ENCODE results near the gene ERC2. TPM values are rescaled to one million over a fixed set of nuclear protein-coding genes. Genes with fewer than 3 reads are reported as not detected.
"Not testable (repeated sequence)": the region's sequence is repeated elsewhere in the genome, so short reads cannot be mapped to it uniquely, and the experiment has no call there.

Gene ERC2
- not detected for total RNA-seq
- total RNA-seq (2013): 0.11 TPM

DNA sequence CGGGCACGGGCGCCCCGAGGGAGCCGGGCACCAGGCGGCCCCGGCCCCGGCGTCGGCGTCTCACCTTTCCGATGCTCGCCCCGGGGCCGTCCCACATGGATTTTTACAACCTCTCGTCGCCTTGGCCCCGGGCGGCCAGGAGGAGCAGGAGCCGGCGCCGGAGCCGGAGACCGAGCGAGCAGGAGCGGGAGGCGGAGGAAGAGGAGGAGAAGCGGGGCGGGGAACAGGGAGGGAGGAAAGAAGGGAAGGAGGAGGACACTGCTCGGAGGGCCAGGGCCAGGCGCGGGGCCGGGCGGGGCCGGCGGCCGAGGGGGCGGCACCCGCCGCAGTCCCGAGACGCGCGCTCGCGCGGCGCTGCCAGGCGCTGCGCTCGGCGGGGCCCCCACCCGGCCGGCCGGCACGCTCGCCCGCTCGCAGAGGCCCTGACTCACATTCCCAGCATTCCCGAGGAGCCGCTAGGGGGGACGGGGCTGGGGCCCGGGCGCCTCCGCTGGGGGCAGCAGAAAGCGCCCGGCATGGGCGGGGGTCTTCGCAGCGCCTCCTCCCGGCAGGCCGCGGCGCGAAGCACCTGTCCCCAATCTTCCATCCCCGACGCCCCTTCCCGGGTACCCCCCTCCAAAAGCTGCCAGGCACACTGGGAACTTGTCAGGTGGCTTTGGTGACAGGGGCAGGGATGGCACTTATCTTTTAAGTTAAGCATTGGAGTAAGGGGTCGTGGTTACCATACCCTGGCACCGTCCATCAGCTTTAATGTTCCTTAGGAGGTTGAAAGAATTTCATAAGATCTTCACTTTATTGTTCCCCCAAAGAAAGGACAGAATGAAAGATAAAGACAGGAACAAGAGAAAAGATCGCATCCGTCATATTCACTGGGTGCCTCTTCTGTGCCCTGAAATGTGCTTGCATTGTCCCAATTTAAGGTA, at the start of gene ERC2:
Gene ERC2 (minus strand): TSS at position 284 of the 923 bp plus-strand sequence.
- Mint-ChIP-seq H3K27me3 (ENCODE audit: low read depth in 2 of 2) (peaks cover 44 to 67% of the 10 kb centered on the region in 2 donors), H3K9me3 (no peaks in the 10 kb centered on the region), H3K4me1 (no peaks in the 10 kb centered on the region), H3K4me3 (no peak within 1 kb of the TSS), H3K36me3 (peaks cover 7% of the 10 kb centered on the region), H3K27ac (no peak within 1 kb of the TSS)
- H3K27ac ChIP-seq (ENCODE audit: low read length): no peak within 1 kb of the TSS
- TF ChIP-seq, protein P1, sequence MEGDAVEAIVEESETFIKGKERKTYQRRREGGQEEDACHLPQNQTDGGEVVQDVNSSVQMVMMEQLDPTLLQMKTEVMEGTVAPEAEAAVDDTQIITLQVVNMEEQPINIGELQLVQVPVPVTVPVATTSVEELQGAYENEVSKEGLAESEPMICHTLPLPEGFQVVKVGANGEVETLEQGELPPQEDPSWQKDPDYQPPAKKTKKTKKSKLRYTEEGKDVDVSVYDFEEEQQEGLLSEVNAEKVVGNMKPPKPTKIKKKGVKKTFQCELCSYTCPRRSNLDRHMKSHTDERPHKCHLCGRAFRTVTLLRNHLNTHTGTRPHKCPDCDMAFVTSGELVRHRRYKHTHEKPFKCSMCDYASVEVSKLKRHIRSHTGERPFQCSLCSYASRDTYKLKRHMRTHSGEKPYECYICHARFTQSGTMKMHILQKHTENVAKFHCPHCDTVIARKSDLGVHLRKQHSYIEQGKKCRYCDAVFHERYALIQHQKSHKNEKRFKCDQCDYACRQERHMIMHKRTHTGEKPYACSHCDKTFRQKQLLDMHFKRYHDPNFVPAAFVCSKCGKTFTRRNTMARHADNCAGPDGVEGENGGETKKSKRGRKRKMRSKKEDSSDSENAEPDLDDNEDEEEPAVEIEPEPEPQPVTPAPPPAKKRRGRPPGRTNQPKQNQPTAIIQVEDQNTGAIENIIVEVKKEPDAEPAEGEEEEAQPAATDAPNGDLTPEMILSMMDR (IDR thresholded peaks at IDR 0.05): no peak
- H3K4me3 ChIP-seq (ENCODE audit: low read length): no peak within 1 kb of the TSS
- WGBS (ENCODE audit: insufficient coverage): 6% methylated on average over 82 of the region's 82 CpGs
- peaks cover 3% of the 10 kb centered on the region for H3K4me1 ChIP-seq (ENCODE audit: control insufficient read depth, insufficient read depth, low read length)
- ATAC-seq (no peak), DNase-seq (no peak)
- H3K36me3 ChIP-seq (ENCODE audit: control insufficient read depth, insufficient read depth, low read length): no peaks in the 10 kb centered on the region
- intact Hi-C loops (cut with micrococcal nuclease): no loop called here
- peaks cover 20% of the 10 kb centered on the region for H3K27me3 ChIP-seq (ENCODE audit: control insufficient read depth, insufficient read depth, low read length)
- no peaks in the 10 kb centered on the region for H3K9me3 ChIP-seq (ENCODE audit: control insufficient read depth, insufficient read depth, low read length)

DNA sequence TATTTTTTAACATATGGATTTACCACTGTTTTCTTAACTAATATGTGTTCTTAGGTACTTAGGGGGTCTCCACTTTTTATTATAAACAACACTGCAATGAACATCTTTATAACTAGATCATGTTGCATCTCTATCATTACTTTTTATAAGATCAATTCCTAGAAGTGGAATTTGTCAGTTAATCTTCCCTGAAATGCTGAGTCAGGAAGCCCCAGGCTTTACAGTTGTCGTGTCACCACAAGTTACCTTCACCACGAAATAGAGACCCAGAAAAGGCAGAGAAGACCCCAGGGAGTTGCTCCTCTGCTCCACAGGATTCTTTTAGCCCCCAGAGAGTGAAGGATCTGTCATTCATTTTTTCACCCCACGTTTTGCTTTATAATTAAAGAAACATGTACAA, 34.5 kb upstream of the ERC2 start:
- Histone ChIP-seq H3K27ac (ENCODE audit: low read length) (no peak overlapping the region), H3K27me3 (ENCODE audit: control insufficient read depth, insufficient read depth, low read length) (no peaks in the 10 kb centered on the region), H3K9me3 (ENCODE audit: control insufficient read depth, insufficient read depth, low read length) (no peaks in the 10 kb centered on the region), H3K4me1 (ENCODE audit: control insufficient read depth, insufficient read depth, low read length) (no peaks in the 10 kb centered on the region), H3K36me3 (ENCODE audit: control insufficient read depth, insufficient read depth, low read length) (no peaks in the 10 kb centered on the region), H3K4me3 (ENCODE audit: low read length) (no peak overlapping the region)
- Mint-ChIP-seq H3K36me3 (no peaks in the 10 kb centered on the region), H3K4me3 (no peak overlapping the region), H3K27ac (no peak overlapping the region), H3K4me1 (no peaks in the 10 kb centered on the region), H3K27me3 (ENCODE audit: low read depth in 2 of 2) (peaks cover 13 to 30% of the 10 kb centered on the region in 2 donors), H3K9me3 (no peaks in the 10 kb centered on the region)
- TF ChIP-seq, protein P1 (IDR thresholded peaks at IDR 0.05): no peak
- whole genome bisulfite sequencing (ENCODE audit: insufficient coverage): 51% methylated on average over 2 of the region's 3 CpGs
- intact Hi-C loops (cut with micrococcal nuclease): no loop called here
- ATAC-seq (no peak), DNase-seq (no peak)

GRCh38 chr3:56496376-56496775, 28.1 kb upstream of the ERC2 start:
- H3K9me3 ChIP-seq (ENCODE audit: control insufficient read depth, insufficient read depth, low read length); intact Hi-C loops (cut with micrococcal nuclease); ATAC-seq; H3K4me1 ChIP-seq (ENCODE audit: control insufficient read depth, insufficient read depth, low read length); H3K9me3 Mint-ChIP-seq; H3K36me3 ChIP-seq (ENCODE audit: control insufficient read depth, insufficient read depth, low read length); H3K36me3 Mint-ChIP-seq; DNase-seq; H3K27ac ChIP-seq (ENCODE audit: low read length); H3K27me3 ChIP-seq (ENCODE audit: control insufficient read depth, insufficient read depth, low read length); H3K4me3 ChIP-seq (ENCODE audit: low read length); H3K4me1 Mint-ChIP-seq; H3K27ac Mint-ChIP-seq; H3K4me3 Mint-ChIP-seq: not testable (repeated sequence)
- WGBS (ENCODE audit: insufficient coverage): 93% methylated on average over 5 of the region's 5 CpGs
- H3K27me3 Mint-ChIP-seq (ENCODE audit: low read depth in 2 of 2): peaks cover 8 to 19% of the 10 kb centered on the region in 2 donors

GRCh38 chr3:56494679-56495322, 26.5 kb upstream of the ERC2 start:
- Histone ChIP-seq H3K27me3 (ENCODE audit: control insufficient read depth, insufficient read depth, low read length) (no peaks in the 10 kb centered on the region), H3K36me3 (ENCODE audit: control insufficient read depth, insufficient read depth, low read length) (no peaks in the 10 kb centered on the region), H3K4me3 (ENCODE audit: low read length) (no peak overlapping the region), H3K9me3 (ENCODE audit: control insufficient read depth, insufficient read depth, low read length) (no peaks in the 10 kb centered on the region), H3K27ac (ENCODE audit: low read length) (no peak overlapping the region), H3K4me1 (ENCODE audit: control insufficient read depth, insufficient read depth, low read length) (no peaks in the 10 kb centered on the region)
- no peak overlapping the region for H3K4me3 Mint-ChIP-seq
- H3K27me3 Mint-ChIP-seq (ENCODE audit: low read depth in 2 of 2): peaks cover 8 to 14% of the 10 kb centered on the region in 2 donors
- H3K27ac Mint-ChIP-seq: no peak overlapping the region
- no peaks in the 10 kb centered on the region for H3K9me3 Mint-ChIP-seq
- peak; percentile 96 to 100 (median 99) for ATAC-seq
- WGBS (ENCODE audit: insufficient coverage): 1% methylated on average over 5 of the region's 5 CpGs
- TF ChIP-seq, protein P1 (IDR thresholded peaks at IDR 0.05): peak; percentile 90
- DNase-seq: peak; percentile 32 to 89
- intact Hi-C loops (cut with micrococcal nuclease): no loop called here
- H3K36me3 Mint-ChIP-seq: no peaks in the 10 kb centered on the region
- H3K4me1 Mint-ChIP-seq: no peaks in the 10 kb centered on the region

All from natural killer cell (primary cell).